HCEC 1CT (cell line): ENCODE data around the gene BPIFB6.
"Not testable (repeated sequence)": the region's sequence is repeated elsewhere in the genome, so short reads cannot be mapped to it uniquely, and the experiment has no call there.

ENCODE experiments used
- DNase-seq: peaks from one replicate; pipeline ENCODE4 v3.0.0-alpha.2; 2017

The BPIFB6 gene

GRCh38 chr20:33030569-33030968 is 879 bp upstream of the BPIFB6 start:
- DNase-seq, result no peak

GRCh38 chr20:33032555-33032954 is 1.1 kb downstream of the BPIFB6 start:
- DNase-seq, result no peak

GRCh38 chr20:33033381-33033780 is 1.9 kb downstream of the BPIFB6 start:
- no peak for DNase-seq

GRCh38 chr20:33034115-33034514 is 2.7 kb downstream of the BPIFB6 start:
- no peak for DNase-seq

GRCh38 chr20:33034901-33035492 is 3.5 kb downstream of the BPIFB6 start:
- no peak for DNase-seq

- no peak for DNase-seq
Observed at GRCh38 chr20:33037456-33037855, 6.0 kb downstream of the BPIFB6 start.

GRCh38 chr20:33038243-33038642 is 6.8 kb downstream of the BPIFB6 start:
- DNase-seq, result no peak

- DNase-seq, result no peak
Observed at GRCh38 chr20:33042430-33042829, 11.0 kb downstream of the BPIFB6 start.

GRCh38 chr20:33042983-33043730 is 11.7 kb downstream of the BPIFB6 start:
- no peak for DNase-seq

- no peak for DNase-seq
Observed at GRCh38 chr20:33043731-33044181, 12.3 kb downstream of the BPIFB6 start.

GRCh38 chr20:33045129-33045721 is 13.8 kb downstream of the BPIFB6 start:
- DNase-seq, result not testable (repeated sequence)

- DNase-seq, result no peak
Observed at GRCh38 chr20:33046412-33046811, 15.0 kb downstream of the BPIFB6 start.

GRCh38 chr20:33051333-33051732 is 19.9 kb downstream of the BPIFB6 start:
- no peak for DNase-seq

- no peak for DNase-seq
Observed at GRCh38 chr20:33053291-33054106, 22.1 kb downstream of the BPIFB6 start, which contains the start of gene BPIFB3. BPIFB3 (plus strand) TSS chr20:33053903; CDS start chr20:33055436, 1,533 bp downstream.

- no peak for DNase-seq
Observed at GRCh38 chr20:33054381-33054780, 22.9 kb downstream of the BPIFB6 start.

- DNase-seq, result no peak
Observed at GRCh38 chr20:33054791-33055190, 23.3 kb downstream of the BPIFB6 start.

- DNase-seq, result no peak
Observed at GRCh38 chr20:33059136-33059535, 27.7 kb downstream of the BPIFB6 start.

GRCh38 chr20:33059741-33060390 is 28.4 kb downstream of the BPIFB6 start:
- no peak for DNase-seq

GRCh38 chr20:33061658-33062028 is 30.2 kb downstream of the BPIFB6 start:
- no peak for DNase-seq

GRCh38 chr20:33062105-33062824 is 30.8 kb downstream of the BPIFB6 start:
- DNase-seq, result no peak

GRCh38 chr20:33062825-33063149 is 31.3 kb downstream of the BPIFB6 start:
- DNase-seq, result no peak

- DNase-seq, result no peak
Observed at GRCh38 chr20:33063271-33063670, 31.8 kb downstream of the BPIFB6 start.
